ENCODE results near the gene C6orf132.

GRCh38 chr6:42168650-42169049 is 26.2 kb upstream of the C6orf132 start:
- TF ChIP-seq CTCF (IDR thresholded peaks at IDR 0.05; ENCODE audit: low read length) (no peak), EZH2 (optimal IDR thresholded peaks at IDR 0.05; ENCODE audit: low read depth, low read length) (no peak)

All from MM.1S (cell line).